Testis (tissue), 3 donors: ENCODE data around the gene DNLZ. TPM values are rescaled to one million over a fixed set of nuclear protein-coding genes. Genes with fewer than 3 reads are reported as not detected.

ENCODE experiments used
- DNase-seq: peaks from one replicate; pipeline ENCODE4 v3.0.0-alpha.2; 2019
- H3K27ac ChIP-seq, 2 donors: fragments of 200-600 bp; sonication (generic); one replicate each; pipeline ENCODE4 v1.5.1; 2019
- H3K27me3 ChIP-seq: fragments of 200-600 bp; sonication (generic); one replicate; pipeline ENCODE4 v1.5.1; 2019
- H3K36me3 ChIP-seq: fragments of 200-600 bp; sonication (generic); one replicate; pipeline ENCODE4 v1.5.1; 2017; ENCODE audit warnings: low read depth; ENCODE audit errors: missing control alignments
- H3K4me1 ChIP-seq: fragments of 200-600 bp; sonication (generic); one replicate; pipeline ENCODE4 v1.5.1; 2019
- H3K4me3 ChIP-seq, 2 donors: fragments of 200-600 bp; sonication (generic); one replicate each; pipeline ENCODE4 v1.5.1; 2017 to 2019
- H3K9me3 ChIP-seq: fragments of 200-600 bp; sonication (generic); one replicate; pipeline ENCODE4 v1.5.1; 2017
- POLR2A ChIP-seq: fragments of 450-650 bp; IDR thresholded peaks from one replicate; pipeline ENCODE4 v1.6.1; 2017; ENCODE audit warnings: antibody characterized with exemption, mild to moderate bottlenecking, moderate library complexity
- WGBS, 2 donors: methylation state at CpG; one replicate each; pipeline ENCODE4 v1.1.5; 2018; 5-methylcytosine and 5-hydroxymethylcytosine counted together
- intact Hi-C: fragments of 100-400 bp; cut with DNase I; formaldehyde crosslinking; loops from one replicate; pipeline ENCODE4 v1.15.1; 2023; ENCODE audit warnings: low total_unique reads
- polyA plus RNA-seq: library from polyadenylated mRNA; stranded (reverse); fragments of 350-450 nt; fragmentation: Illumina TruSeq; extraction: RNeasy Lipid Tissue Mini Kit (QIAGEN cat#74804); gene quantifications from one replicate; pipeline ENCODE4 v1.2.3, GENCODE V29; 2014; ENCODE audit warnings: low read depth, low replicate concordance; ENCODE audit not compliant: insufficient read depth
- total RNA-seq, 2 donors: library from RNA; depleted of rRNA; stranded (reverse); fragments of >200 nt; gene quantifications; one replicate each; pipeline ENCODE4 v1.2.3, GENCODE V29; 2016
- TF ChIP-seq, protein P1 (sequence below), 3 experiments: fragments of 450-650 bp in 2 of 3; fragments of 200-600 bp in 1 of 3; sonication (generic) in 1 of 3; IDR thresholded peaks; one replicate each; pipeline ENCODE4 v1.5.1; 2016 to 2019; ENCODE audit warnings: antibody characterized with exemption in 3 of 3, mild to moderate bottlenecking in 2 of 3, moderate library complexity in 1 of 3

DNLZ gene
- total and polyA plus RNA-seq, 3 donors from 2014 or later, result 14.0 to 51.1 (median 48.2) TPM

DNA sequence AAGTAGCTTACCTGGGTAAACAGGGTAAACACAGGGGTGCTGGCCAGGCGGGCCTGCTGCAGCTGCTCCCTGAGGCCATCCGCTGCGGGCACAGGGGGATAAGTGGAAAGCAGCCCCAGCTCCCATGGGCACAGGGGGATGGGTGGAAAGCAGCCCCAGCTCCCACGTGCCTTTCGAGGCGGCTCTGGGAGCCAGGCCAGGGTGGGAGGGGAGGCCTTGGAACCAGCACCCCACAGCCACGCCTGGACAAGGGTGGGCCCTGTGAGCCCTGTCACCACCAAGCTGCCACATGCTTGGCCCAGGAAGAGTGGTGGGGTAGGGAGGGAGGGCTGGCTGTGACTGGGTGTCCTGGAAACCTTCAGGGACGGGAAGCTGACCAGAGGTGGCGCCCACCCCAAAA lies 17.8 kb upstream of the DNLZ start:
- Histone ChIP-seq H3K27ac (no peak overlapping the region), H3K4me3 (no peak overlapping the region), H3K27me3 (no peaks in the 10 kb centered on the region), H3K36me3 (no peaks in the 10 kb centered on the region), H3K4me1 (no peaks in the 10 kb centered on the region), H3K9me3 (no peaks in the 10 kb centered on the region)
- intact Hi-C loops, result no loop called here
- 56 to 79% methylated on average over 6 to 9 of the region's 9 CpGs for WGBS, 2 donors
- no peak for DNase-seq
- TF ChIP-seq, protein P1, sequence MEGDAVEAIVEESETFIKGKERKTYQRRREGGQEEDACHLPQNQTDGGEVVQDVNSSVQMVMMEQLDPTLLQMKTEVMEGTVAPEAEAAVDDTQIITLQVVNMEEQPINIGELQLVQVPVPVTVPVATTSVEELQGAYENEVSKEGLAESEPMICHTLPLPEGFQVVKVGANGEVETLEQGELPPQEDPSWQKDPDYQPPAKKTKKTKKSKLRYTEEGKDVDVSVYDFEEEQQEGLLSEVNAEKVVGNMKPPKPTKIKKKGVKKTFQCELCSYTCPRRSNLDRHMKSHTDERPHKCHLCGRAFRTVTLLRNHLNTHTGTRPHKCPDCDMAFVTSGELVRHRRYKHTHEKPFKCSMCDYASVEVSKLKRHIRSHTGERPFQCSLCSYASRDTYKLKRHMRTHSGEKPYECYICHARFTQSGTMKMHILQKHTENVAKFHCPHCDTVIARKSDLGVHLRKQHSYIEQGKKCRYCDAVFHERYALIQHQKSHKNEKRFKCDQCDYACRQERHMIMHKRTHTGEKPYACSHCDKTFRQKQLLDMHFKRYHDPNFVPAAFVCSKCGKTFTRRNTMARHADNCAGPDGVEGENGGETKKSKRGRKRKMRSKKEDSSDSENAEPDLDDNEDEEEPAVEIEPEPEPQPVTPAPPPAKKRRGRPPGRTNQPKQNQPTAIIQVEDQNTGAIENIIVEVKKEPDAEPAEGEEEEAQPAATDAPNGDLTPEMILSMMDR (IDR thresholded peaks at IDR 0.05), result no peak
- no peak for TF ChIP-seq POLR2A

DNA sequence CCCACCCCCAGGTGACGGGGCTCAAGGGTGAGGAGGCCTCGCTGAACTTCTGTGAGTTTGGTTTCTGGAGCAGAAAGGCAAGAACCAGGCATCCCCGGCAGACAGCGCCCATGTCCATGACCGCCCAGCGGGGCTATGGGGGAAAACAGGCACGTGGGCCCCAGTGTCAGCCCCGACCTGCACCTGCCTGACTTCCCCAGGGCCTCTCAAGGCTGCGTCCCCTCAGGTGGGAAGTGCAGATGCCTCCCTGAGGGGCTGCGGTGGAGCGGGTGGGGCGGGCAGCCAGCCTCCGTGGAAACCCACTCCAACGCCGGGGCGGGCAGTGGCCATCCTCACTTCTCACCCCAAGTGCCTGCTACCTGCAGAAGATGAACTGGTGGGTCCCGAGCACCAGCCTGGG lies 16.8 kb upstream of the DNLZ start:
- no peak for DNase-seq
- Histone ChIP-seq H3K4me1 (no peaks in the 10 kb centered on the region), H3K27ac (no peak overlapping the region), H3K9me3 (no peaks in the 10 kb centered on the region), H3K27me3 (no peaks in the 10 kb centered on the region), H3K36me3 (no peaks in the 10 kb centered on the region), H3K4me3 (no peak overlapping the region)
- no peak for TF ChIP-seq POLR2A
- TF ChIP-seq, protein P1 (IDR thresholded peaks at IDR 0.05), result no peak
- WGBS, 2 donors, result 83 to 96% methylated on average over 12 to 17 of the region's 17 CpGs
- intact Hi-C loops, result no loop called here

DNA sequence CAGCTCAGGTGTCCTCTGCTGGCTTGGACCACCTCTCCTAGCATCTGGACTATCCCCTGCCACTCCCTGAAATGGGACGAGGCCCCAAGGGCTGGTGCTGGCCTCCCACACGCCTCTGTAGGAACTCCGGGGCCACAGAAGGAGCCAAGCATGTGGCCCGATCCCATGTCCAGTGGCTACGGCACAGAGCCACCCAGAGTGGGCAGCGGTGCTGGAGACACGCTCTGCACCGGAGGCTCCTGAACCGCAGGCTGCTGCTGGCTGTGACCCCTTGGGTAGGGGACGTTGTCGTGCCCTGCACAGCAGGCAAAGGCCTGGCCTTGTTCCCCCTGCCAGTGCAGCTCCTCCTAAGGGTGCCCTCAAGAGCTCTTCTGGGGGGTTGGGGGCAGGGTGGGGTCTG lies 16.3 kb upstream of the DNLZ start:
- no peaks in the 10 kb centered on the region for H3K4me1 ChIP-seq
- DNase-seq, result no peak
- H3K9me3 ChIP-seq, result no peaks in the 10 kb centered on the region
- no peaks in the 10 kb centered on the region for H3K36me3 ChIP-seq
- 86 to 100% methylated on average over 1 to 11 of the region's 11 CpGs for WGBS, 2 donors
- intact Hi-C loops, result no loop called here
- H3K4me3 ChIP-seq, result no peak overlapping the region
- TF ChIP-seq POLR2A, result no peak
- TF ChIP-seq, protein P1 (IDR thresholded peaks at IDR 0.05), result no peak
- H3K27me3 ChIP-seq, result no peaks in the 10 kb centered on the region
- no peak overlapping the region for H3K27ac ChIP-seq

DNA sequence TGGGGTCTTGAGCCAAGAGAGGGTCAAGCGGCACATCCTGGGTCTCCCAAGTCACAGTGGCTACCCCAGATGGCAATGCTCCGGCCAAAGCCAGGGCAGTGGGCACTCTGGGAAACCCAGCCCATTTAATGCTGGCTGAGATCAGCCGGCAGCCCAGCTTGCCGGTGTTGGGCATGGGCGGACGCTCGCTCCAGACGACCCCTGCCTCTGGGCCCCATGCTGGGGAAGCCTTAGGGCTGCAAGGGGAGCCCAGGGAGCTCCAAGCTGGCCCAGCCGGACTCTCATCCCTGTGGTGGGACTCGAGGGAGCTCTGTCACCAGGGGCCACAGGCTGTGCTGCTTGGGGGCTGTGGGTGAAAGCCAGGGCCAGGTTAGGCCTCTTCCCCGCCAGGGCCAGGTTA lies 15.9 kb upstream of the DNLZ start:
- H3K4me3 ChIP-seq, result no peak overlapping the region
- WGBS, 2 donors, result 92% methylated on average over 11 of the region's 11 CpGs; no CpG with 5 or more reads in 1 of the 2 donors
- TF ChIP-seq, protein P1 (IDR thresholded peaks at IDR 0.05), result no peak
- TF ChIP-seq POLR2A, result no peak
- H3K27ac ChIP-seq, result no peak overlapping the region
- H3K9me3 ChIP-seq, result no peaks in the 10 kb centered on the region
- intact Hi-C loops, result no loop called here
- H3K36me3 ChIP-seq, result no peaks in the 10 kb centered on the region
- DNase-seq, result no peak
- H3K4me1 ChIP-seq, result no peaks in the 10 kb centered on the region
- H3K27me3 ChIP-seq, result no peaks in the 10 kb centered on the region

DNA sequence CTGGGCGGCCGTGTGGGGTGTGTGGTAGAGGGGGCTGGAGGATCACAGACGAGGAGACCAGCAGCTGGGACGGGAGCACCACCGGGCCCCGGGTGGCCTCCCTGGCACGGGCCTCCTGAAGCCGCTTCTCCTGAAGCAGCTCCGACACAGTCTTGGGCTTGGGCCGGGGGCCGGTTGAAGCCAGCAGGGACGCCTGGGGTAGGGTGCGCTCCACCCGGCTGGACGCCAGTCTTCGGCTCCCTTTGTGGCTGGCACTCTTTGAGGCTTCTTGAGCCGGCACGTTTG lies 15.4 kb upstream of the DNLZ start:
- TF ChIP-seq, protein P1 (IDR thresholded peaks at IDR 0.05), result no peak
- TF ChIP-seq POLR2A, result no peak
- no peak for DNase-seq
- H3K36me3 ChIP-seq, result no peaks in the 10 kb centered on the region
- no peaks in the 10 kb centered on the region for H3K27me3 ChIP-seq
- H3K4me3 ChIP-seq, result no peak overlapping the region
- no peaks in the 10 kb centered on the region for H3K4me1 ChIP-seq
- WGBS, 2 donors, result 88 to 92% methylated on average over 5 to 18 of the region's 18 CpGs
- H3K9me3 ChIP-seq, result no peaks in the 10 kb centered on the region
- intact Hi-C loops, result no loop called here
- H3K27ac ChIP-seq, result no peak overlapping the region
